Left lung (tissue), 10 donors: ENCODE results near the gene WDR31. TPM values are rescaled to one million over a fixed set of nuclear protein-coding genes. Genes with fewer than 3 reads are reported as not detected.
A peak's percentile ranks its signal among the peaks of the same experiment; 100 is the strongest.

Experiments
- ATAC-seq: fragments of 200-7000 bp; cut with Tn5 transposase; one replicate; pipeline ENCODE4 v1.9.1; 2020; ENCODE audit warnings: moderate library complexity
- DNase-seq, 4 donors: peaks; one replicate each; pipeline ENCODE4 v3.0.0-alpha.2; 2013 to 2020
- H3K27ac ChIP-seq, 2 donors: fragments of 200-600 bp; sonication (generic) in 1 of 2; one replicate each; pipeline versions ENCODE4 v1.5.0 to v1.8.0; 2020 to 2021
- H3K27me3 ChIP-seq, 2 donors: fragments of 200-600 bp; sonication (generic) in 1 of 2; one replicate each; pipeline versions ENCODE4 v1.5.0 to v1.8.0; 2020 to 2021
- H3K36me3 ChIP-seq, 2 donors: fragments of 200-600 bp; sonication (generic) in 1 of 2; one replicate each; pipeline versions ENCODE4 v1.5.0 to v1.8.0; 2020 to 2021
- H3K4me1 ChIP-seq, 2 donors: fragments of 200-600 bp; one replicate each; pipeline ENCODE4 v1.8.0; 2021
- H3K4me3 ChIP-seq, 2 donors: fragments of 200-600 bp; sonication (generic) in 1 of 2; one replicate each; pipeline versions ENCODE4 v1.5.0 to v1.8.0; 2020 to 2021; ENCODE audit warnings: mild to moderate bottlenecking in 1 of 2
- H3K9me3 ChIP-seq, 2 donors: fragments of 200-600 bp; sonication (generic) in 1 of 2; one replicate each; pipeline versions ENCODE4 v1.5.0 to v1.8.0; 2020 to 2021
- intact Hi-C, 2 donors: fragments of 100-400 bp; cut with DNase I; formaldehyde crosslinking; loops; one replicate each; pipeline versions ENCODE4 v1.11.2 to v1.14.2; 2022
- polyA plus RNA-seq, 6 donors: library from polyadenylated mRNA; unstranded; fragments of 120-200 nt; gene quantifications; one replicate each; pipeline ENCODE4 v1.2.1, GENCODE V29; 2013; ENCODE audit not compliant: insufficient read length in 6 of 6
- total RNA-seq, 2 donors: library from RNA; stranded (reverse); fragmentation: NEBNext Ultra II Directional; extraction: Animal tissue kit (Norgen Biotek cat#: 25700); gene quantifications; one replicate each; pipeline ENCODE4 v1.2.1, GENCODE V29; 2021
- TF ChIP-seq, protein P1 (sequence below), 2 donors: fragments of 200-600 bp; sonication (generic) in 1 of 2; IDR thresholded peaks; one replicate each; pipeline versions ENCODE4 v1.5.0 to v1.8.0; 2021; ENCODE audit warnings: antibody characterized with exemption in 2 of 2
- donor health status: DM: no; HTN: yes; CAD: no.
- donor health status: DM: no; HTN: no; CAD: no.

Gene WDR31
- total and polyA plus RNA-seq, 8 donors = 3.5 to 8.0 (median 6.3) TPM

DNA sequence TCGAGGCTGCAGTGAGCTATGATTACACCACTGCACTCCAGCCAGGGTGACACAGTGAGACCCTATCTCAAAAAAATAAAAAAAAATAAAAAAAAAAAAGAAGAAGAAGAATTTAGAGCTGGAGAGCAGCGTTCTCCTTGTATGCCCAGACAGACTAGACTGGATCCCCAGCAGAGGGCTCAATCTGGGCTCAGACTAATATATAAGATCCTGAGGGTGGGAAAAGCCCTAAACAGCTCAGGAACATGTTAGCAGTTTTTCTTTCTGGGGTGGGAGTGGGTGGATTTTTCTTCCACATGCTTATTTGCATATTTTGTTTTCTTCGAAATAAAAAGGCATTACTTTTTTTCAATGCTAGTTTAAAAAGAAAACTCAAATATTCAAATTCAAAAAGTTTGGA is 8.4 kb upstream of the WDR31 start:
- peaks cover 11 to 24% of the 10 kb centered on the region in 2 donors for H3K4me1 ChIP-seq
- peaks cover 12 to 34% of the 10 kb centered on the region in 2 donors for H3K27me3 ChIP-seq
- intact Hi-C loops = no loop called here
- no peaks in the 10 kb centered on the region for H3K36me3 ChIP-seq
- no peak overlapping the region for H3K27ac ChIP-seq
- TF ChIP-seq, protein P1, sequence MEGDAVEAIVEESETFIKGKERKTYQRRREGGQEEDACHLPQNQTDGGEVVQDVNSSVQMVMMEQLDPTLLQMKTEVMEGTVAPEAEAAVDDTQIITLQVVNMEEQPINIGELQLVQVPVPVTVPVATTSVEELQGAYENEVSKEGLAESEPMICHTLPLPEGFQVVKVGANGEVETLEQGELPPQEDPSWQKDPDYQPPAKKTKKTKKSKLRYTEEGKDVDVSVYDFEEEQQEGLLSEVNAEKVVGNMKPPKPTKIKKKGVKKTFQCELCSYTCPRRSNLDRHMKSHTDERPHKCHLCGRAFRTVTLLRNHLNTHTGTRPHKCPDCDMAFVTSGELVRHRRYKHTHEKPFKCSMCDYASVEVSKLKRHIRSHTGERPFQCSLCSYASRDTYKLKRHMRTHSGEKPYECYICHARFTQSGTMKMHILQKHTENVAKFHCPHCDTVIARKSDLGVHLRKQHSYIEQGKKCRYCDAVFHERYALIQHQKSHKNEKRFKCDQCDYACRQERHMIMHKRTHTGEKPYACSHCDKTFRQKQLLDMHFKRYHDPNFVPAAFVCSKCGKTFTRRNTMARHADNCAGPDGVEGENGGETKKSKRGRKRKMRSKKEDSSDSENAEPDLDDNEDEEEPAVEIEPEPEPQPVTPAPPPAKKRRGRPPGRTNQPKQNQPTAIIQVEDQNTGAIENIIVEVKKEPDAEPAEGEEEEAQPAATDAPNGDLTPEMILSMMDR (IDR thresholded peaks at IDR 0.05) = no peak
- ATAC-seq (no peak), DNase-seq (no peak)
- no peak overlapping the region for H3K4me3 ChIP-seq
- no peaks in the 10 kb centered on the region for H3K9me3 ChIP-seq

DNA sequence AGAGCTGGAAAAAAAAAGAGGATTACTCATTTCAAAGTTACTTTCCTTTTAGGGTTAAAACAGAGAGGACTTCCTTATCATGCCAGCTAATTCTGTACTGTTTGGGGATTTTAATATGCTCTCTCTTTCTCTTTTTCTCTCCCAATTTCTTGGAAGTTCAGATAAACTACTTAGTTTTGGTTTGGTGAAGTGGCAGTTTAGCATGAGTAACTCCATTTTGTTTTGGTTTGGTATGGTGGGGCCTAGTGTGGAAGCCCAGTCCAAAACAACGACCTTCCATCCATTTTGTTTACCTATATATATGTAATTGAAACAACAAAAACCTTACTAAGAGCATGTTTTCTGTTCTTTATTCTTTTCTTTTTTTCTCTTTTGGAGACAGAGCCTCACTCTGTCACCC is 5.6 kb upstream of the WDR31 start:
- intact Hi-C loops = no loop called here
- no peaks in the 10 kb centered on the region for H3K9me3 ChIP-seq
- DNase-seq = no peak
- H3K4me1 ChIP-seq = peaks cover 11 to 22% of the 10 kb centered on the region in 2 donors
- peaks cover 11 to 21% of the 10 kb centered on the region in 2 donors for H3K27me3 ChIP-seq
- H3K4me3 ChIP-seq = no peak overlapping the region
- no peak overlapping the region for H3K27ac ChIP-seq
- H3K36me3 ChIP-seq = no peaks in the 10 kb centered on the region
- ATAC-seq = no peak
- TF ChIP-seq, protein P1 (IDR thresholded peaks at IDR 0.05) = no peak

DNA sequence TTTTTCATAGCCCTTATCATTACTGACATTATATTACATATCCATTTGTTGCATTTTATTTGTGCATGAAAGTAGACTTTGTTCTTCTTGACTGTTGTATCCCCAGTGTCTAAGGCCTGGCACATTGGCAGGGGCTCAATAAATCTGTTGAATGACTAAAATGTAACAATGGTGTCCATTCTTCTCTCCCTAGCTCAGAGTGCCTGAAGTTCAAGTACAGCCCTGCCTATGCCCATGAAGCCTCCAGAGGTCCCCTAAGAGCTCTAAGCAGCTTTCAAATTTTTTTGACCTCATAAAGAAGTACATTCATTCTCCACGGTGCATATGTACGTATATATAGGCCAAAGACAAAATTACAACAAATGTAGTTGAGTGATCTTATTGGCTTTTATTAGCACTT is 5.1 kb upstream of the WDR31 start:
- DNase-seq (no peak), ATAC-seq (no peak)
- Histone ChIP-seq H3K4me1 (peaks cover 8 to 21% of the 10 kb centered on the region in 2 donors), H3K27ac (no peak overlapping the region), H3K27me3 (peaks cover 6 to 16% of the 10 kb centered on the region in 2 donors), H3K9me3 (no peaks in the 10 kb centered on the region), H3K4me3 (no peak overlapping the region), H3K36me3 (no peaks in the 10 kb centered on the region)
- intact Hi-C loops = no loop called here
- TF ChIP-seq, protein P1 (IDR thresholded peaks at IDR 0.05) = no peak

DNA sequence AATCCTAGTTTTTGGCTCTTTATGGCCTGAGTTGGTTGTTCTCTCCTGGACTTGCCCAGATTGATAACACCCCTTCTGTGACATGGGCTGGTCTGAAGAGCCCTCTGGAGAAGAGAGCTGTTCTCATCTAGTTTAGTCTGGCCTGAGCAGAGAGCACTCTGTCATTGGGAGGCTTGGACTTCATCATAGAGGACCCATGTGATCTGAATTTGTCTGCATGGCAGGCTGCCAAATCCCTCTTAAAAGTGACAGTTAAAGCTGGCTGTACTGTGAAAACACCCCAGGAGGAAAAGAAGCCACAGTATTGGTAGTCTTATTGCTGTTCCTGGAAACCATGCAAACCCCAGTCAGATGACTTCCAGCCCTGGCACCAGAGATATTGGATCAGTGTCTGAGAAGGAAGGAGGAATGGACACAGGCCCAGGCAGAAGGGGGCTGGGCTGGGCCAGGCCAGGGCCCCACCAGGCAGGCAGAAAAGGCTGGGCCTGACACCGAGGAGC is 3.7 kb upstream of the WDR31 start:
- Histone ChIP-seq H3K4me1 (peaks cover 9 to 18% of the 10 kb centered on the region in 2 donors), H3K36me3 (no peaks in the 10 kb centered on the region), H3K9me3 (no peaks in the 10 kb centered on the region), H3K27ac (peak overlapping the region; percentile 40 to 89), H3K27me3 (peaks cover 0 to 2% of the 10 kb centered on the region in 2 donors), H3K4me3 (no peak overlapping the region)
- intact Hi-C loops = no loop called here
- TF ChIP-seq, protein P1 (IDR thresholded peaks at IDR 0.05) = no peak
- DNase-seq (peak in 3 of 4 donors; percentile 78 to 94 (median 89)), ATAC-seq (peak; percentile 76)

DNA sequence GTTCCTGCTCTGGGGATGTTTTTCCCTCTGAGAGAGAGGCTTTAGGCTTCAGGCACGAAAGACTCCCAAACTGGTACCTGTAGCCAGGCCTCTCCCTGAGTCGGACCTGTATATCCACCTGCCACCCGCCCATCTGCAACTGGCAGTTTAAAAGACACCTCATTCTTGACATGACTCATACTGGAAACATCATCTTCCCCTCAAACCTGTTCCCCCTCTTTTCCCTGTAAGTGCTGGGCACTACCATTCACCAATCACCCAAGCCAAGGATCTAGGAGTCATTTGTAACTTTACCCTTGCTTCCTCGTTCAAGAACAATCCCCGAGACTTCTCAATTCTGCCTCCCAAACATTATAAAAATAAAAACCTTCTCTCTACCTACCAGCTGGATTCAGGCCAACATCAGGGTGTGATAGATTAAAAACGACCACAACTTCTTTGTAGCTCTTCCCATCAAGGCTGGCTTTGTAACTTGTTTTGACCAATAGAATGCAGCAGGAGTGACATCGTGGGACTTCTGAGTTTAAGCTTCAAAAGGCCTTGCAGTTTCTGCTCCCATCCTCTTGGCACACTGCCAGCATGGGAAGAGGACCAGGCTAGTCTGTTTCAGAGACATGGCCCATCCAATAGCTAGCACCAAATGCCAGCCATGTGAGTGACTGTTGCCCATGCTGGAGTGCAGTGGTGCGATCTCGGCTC is 1.8 kb upstream of the WDR31 start:
- peaks cover 9 to 18% of the 10 kb centered on the region in 2 donors for H3K4me1 ChIP-seq
- H3K27ac ChIP-seq = no peak overlapping the region
- DNase-seq (no peak), ATAC-seq (no peak)
- intact Hi-C loops = no loop called here
- H3K36me3 ChIP-seq = no peaks in the 10 kb centered on the region
- no peaks in the 10 kb centered on the region for H3K9me3 ChIP-seq
- TF ChIP-seq, protein P1 (IDR thresholded peaks at IDR 0.05) = no peak
- H3K27me3 ChIP-seq = no peaks in the 10 kb centered on the region
- H3K4me3 ChIP-seq = no peak overlapping the region
